Transverse colon (tissue), 4 donors: ENCODE measurements around the gene NTRK2.

ENCODE experiments used
- CTCF ChIP-seq, 5 experiments: fragments of 200-600 bp in 3 of 5; fragments of 450-650 bp in 2 of 5; sonication (generic) in 3 of 5; IDR thresholded peaks; 1 replicate in 2 of 5; 2 replicates in 3 of 5; pipeline ENCODE4 v1.5.1; 2016 to 2017; ENCODE audit warnings: antibody characterized with exemption in 5 of 5, inconsistent platforms in 3 of 5, mild to moderate bottlenecking in 2 of 5, moderate library complexity in 1 of 5
- POLR2AphosphoS5 ChIP-seq, 3 donors: sonication (generic); formaldehyde crosslinking; IDR thresholded peaks; one replicate each; pipeline ENCODE4 v1.6.1; 2016; ENCODE audit warnings: antibody characterized with exemption in 3 of 3

DNA sequence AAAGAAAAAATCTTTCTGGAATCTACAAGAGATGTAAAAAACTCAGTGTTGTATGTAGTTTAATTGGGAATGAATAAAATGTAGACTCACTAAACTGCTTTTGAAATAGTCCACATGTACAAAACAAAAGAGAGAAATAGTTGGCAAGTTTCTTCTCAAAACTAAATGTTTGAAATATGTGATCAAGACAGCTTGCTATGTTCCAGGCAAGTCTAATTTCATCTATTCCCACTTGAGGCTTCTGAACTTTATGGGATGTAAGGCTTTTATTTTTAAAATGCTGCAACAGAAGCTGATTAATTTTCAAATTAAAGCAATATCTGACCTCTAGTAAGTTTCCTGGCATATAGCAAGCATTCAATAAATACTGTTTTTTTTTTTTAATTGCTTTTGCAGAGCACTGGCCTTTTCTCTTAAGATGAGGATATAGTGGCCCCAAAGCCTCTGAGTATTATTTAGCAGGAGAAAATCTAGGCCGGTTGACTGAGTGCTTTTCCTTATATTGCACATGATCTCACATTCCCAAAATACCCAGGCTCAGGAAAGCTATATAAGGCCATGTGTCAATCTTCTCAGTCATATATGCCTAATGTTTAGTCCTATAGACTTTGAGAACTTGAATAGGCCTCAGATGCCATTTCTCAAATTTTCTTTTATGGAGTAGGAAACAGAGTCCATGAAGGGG lies 183.2 kb downstream of the NTRK2 start:
- no peak for TF ChIP-seq CTCF (IDR thresholded peaks at IDR 0.05)
- no peak for TF ChIP-seq POLR2AphosphoS5 (IDR thresholded peaks at IDR 0.05)
